A673 (cell line): ENCODE data around the gene HHLA2. TPM values are rescaled to one million over a fixed set of nuclear protein-coding genes. Genes with fewer than 3 reads are reported as not detected.

Source experiments
- BruUV-seq: library from RNA; stranded (reverse); fragments of 400-500 nt; replicated peaks from 2 replicates; lab custom pipeline; 2021; lab: Mats Ljungman, UMichigan
- CTCF ChIA-PET: fragments of 300-600 bp; sonication (Branson Sonifier 250); formaldehyde crosslinking; loops from one replicate; lab custom pipeline; 2022; ENCODE audit warnings: antibody characterized with exemption; lab: Charles Lee
- POLR2A ChIA-PET: fragments of 300-600 bp; sonication (Branson Sonifier 250); formaldehyde crosslinking; loops from one replicate; lab custom pipeline; 2022; ENCODE audit warnings: antibody characterized with exemption; ENCODE audit not compliant: low non-redundant PET; lab: Charles Lee
- DNase-seq: peaks from one replicate; pipeline ENCODE4 v3.0.0-alpha.2; 2015; ENCODE audit warnings: low spot score
- H3K27ac ChIP-seq: fragments of 200-600 bp; sonication (generic); 2 replicates; pipeline ENCODE4 v1.5.1; 2016; ENCODE audit warnings: mixed run types, low read depth, mild to moderate bottlenecking, mixed read lengths, antibody characterized with exemption, low read length; ENCODE audit not compliant: poor library complexity, severe bottlenecking
- H3K27me3 ChIP-seq: fragments of 200-600 bp; sonication (generic); replicated peaks from 2 replicates; pipeline ENCODE4 v1.6.1; 2017; ENCODE audit warnings: mixed run types, low read depth, mild to moderate bottlenecking, mixed read lengths, antibody characterized with exemption, low read length; ENCODE audit not compliant: insufficient read depth, poor library complexity
- H3K36me3 ChIP-seq: fragments of 200-600 bp; sonication (generic); 2 replicates; pipeline ENCODE4 v1.6.1; 2016; ENCODE audit warnings: mixed run types, mild to moderate bottlenecking, mixed read lengths, antibody characterized with exemption, low read length; ENCODE audit not compliant: insufficient read depth, poor library complexity, severe bottlenecking
- H3K4me1 ChIP-seq: fragments of 200-600 bp; sonication (generic); 2 replicates; pipeline ENCODE4 v1.6.1; 2017; ENCODE audit warnings: mixed run types, mild to moderate bottlenecking, mixed read lengths, antibody characterized with exemption, low read length; ENCODE audit not compliant: insufficient read depth, poor library complexity, severe bottlenecking
- H3K4me3 ChIP-seq: fragments of 200-600 bp; sonication (generic); 2 replicates; pipeline ENCODE4 v1.5.1; 2016; ENCODE audit warnings: low read depth, mixed run types, mild to moderate bottlenecking, mixed read lengths, low read length; ENCODE audit not compliant: poor library complexity, severe bottlenecking
- H3K9me3 ChIP-seq: fragments of 200-600 bp; sonication (generic); 2 replicates; pipeline ENCODE4 v1.6.1; 2016; ENCODE audit warnings: mixed run types, low read depth, mild to moderate bottlenecking, mixed read lengths, antibody characterized with exemption, low read length; ENCODE audit not compliant: poor library complexity, severe bottlenecking
- CTCF ChIP-seq: fragments of 300-800, 200-600 bp; sonication (generic); conservative IDR thresholded peaks from 2 replicates; pipeline ENCODE4 v1.5.1; 2017; ENCODE audit warnings: low read depth, mild to moderate bottlenecking, antibody characterized with exemption, low read length, moderate library complexity, mixed read lengths
- EZH2 ChIP-seq: fragments of 200-600 bp; sonication (generic); IDR thresholded peaks from 2 replicates; pipeline ENCODE4 v1.6.1; 2017; ENCODE audit warnings: borderline replicate concordance, low read depth, mild to moderate bottlenecking, mixed read lengths, antibody characterized with exemption, low read length; ENCODE audit not compliant: poor library complexity, severe bottlenecking
- intact Hi-C: fragments of 100-400 bp; cut with micrococcal nuclease; formaldehyde crosslinking; loops from one replicate; pipeline ENCODE4 v1.10.0; 2022; ENCODE audit not compliant: unreplicated experiment
- total RNA-seq: library from RNA; stranded (reverse); gene quantifications from 2 replicates; pipeline ENCODE4 v1.2.3, GENCODE V29; 2021

HHLA2 gene
- total RNA-seq, 1 experiment from 2014 or later: not detected

- Histone ChIP-seq H3K4me1 (no peaks in the 10 kb centered on the region), H3K27me3 (no peaks in the 10 kb centered on the region), H3K27ac (no peak overlapping the region), H3K4me3 (no peak overlapping the region), H3K36me3 (no peaks in the 10 kb centered on the region), H3K9me3 (peaks cover 10% of the 10 kb centered on the region)
- intact Hi-C loops: no loop called here
- POLR2A ChIA-PET: no interaction called here
- no peak for TF ChIP-seq CTCF
- TF ChIP-seq EZH2: no peak
- CTCF ChIA-PET: no interaction called here
- no peak for DNase-seq
- no TSS peak for BruUV-seq
These were observed 15.9 kb upstream of the HHLA2 start for GRCh38 chr3:108280476-108280875.

GRCh38 chr3:108281670-108282069 lies 14.7 kb upstream of the HHLA2 start:
- Histone ChIP-seq H3K27me3 (no peaks in the 10 kb centered on the region), H3K27ac (no peak overlapping the region), H3K4me3 (no peak overlapping the region), H3K36me3 (no peaks in the 10 kb centered on the region), H3K4me1 (no peaks in the 10 kb centered on the region), H3K9me3 (peaks cover 10% of the 10 kb centered on the region)
- intact Hi-C loops: no loop called here
- BruUV-seq: no TSS peak
- ChIA-PET CTCF (no interaction called here), POLR2A (no interaction called here)
- DNase-seq: no peak
- TF ChIP-seq EZH2 (no peak), CTCF (no peak)

GRCh38 chr3:108283006-108283405 lies 13.3 kb upstream of the HHLA2 start:
- no peaks in the 10 kb centered on the region for H3K4me1 ChIP-seq
- H3K27me3 ChIP-seq: no peaks in the 10 kb centered on the region
- peaks cover 10% of the 10 kb centered on the region for H3K9me3 ChIP-seq
- H3K27ac ChIP-seq: no peak overlapping the region
- intact Hi-C loops: no loop called here
- no TSS peak for BruUV-seq
- no peak for TF ChIP-seq CTCF
- TF ChIP-seq EZH2: no peak
- no peaks in the 10 kb centered on the region for H3K36me3 ChIP-seq
- POLR2A ChIA-PET: no interaction called here
- CTCF ChIA-PET: no interaction called here
- no peak for DNase-seq
- no peak overlapping the region for H3K4me3 ChIP-seq
